Neural cell (in vitro differentiated cells): Measurements from ENCODE around the gene RAPGEF4. TPM values are rescaled to one million over a fixed set of nuclear protein-coding genes. Genes with fewer than 3 reads are reported as not detected.

Source experiments
- H2AFZ ChIP-seq: fragments of 200-600, 300-800 bp; sonication (generic), shearing (Covaris generic); 2 replicates; pipeline ENCODE4 v1.6.0; 2014; ENCODE audit warnings: low read depth, mild to moderate bottlenecking, antibody characterized with exemption, low read length, moderate library complexity
- H3F3A ChIP-seq: fragments of 200-600 bp; shearing (Covaris generic); 2 replicates; pipeline ENCODE4 v1.6.1; 2016; ENCODE audit warnings: mild to moderate bottlenecking, moderate library complexity, mixed read lengths, antibody characterized with exemption, low read length; ENCODE audit not compliant: insufficient read depth, poor library complexity, severe bottlenecking
- H3K27ac ChIP-seq: fragments of 200-600, 300-800 bp; sonication (generic), shearing (Covaris generic); 2 replicates; pipeline ENCODE4 v1.5.1; 2014; ENCODE audit warnings: mild to moderate bottlenecking, low read length, moderate library complexity
- H3K27me3 ChIP-seq: fragments of 300-800, 200-600 bp; sonication (generic), shearing (Covaris generic); 2 replicates; pipeline ENCODE4 v1.6.0; 2014; ENCODE audit warnings: mild to moderate bottlenecking, low read depth, low read length, moderate library complexity; ENCODE audit not compliant: insufficient read depth
- H3K36me3 ChIP-seq: fragments of 300-800, 200-600 bp; sonication (generic), shearing (Covaris generic); 2 replicates; pipeline ENCODE4 v1.5.1; 2014; ENCODE audit warnings: mild to moderate bottlenecking, antibody characterized with exemption, low read length, moderate library complexity; ENCODE audit not compliant: insufficient read depth
- H3K4me2 ChIP-seq: fragments of 300-800, 200-600 bp; sonication (generic), shearing (Covaris generic); 2 replicates; pipeline ENCODE4 v1.6.0; 2014; ENCODE audit warnings: mild to moderate bottlenecking, low read length
- H3K4me3 ChIP-seq: fragments of 300-800, 200-600 bp; sonication (generic), shearing (Covaris generic); 2 replicates; pipeline ENCODE4 v1.5.1; 2014; ENCODE audit warnings: mild to moderate bottlenecking, low read length, moderate library complexity
- H3K79me2 ChIP-seq: fragments of 200-600 bp; shearing (Covaris generic); replicated peaks from 2 replicates; pipeline ENCODE4 v1.6.0; 2014; ENCODE audit warnings: mild to moderate bottlenecking, low read length, moderate library complexity; ENCODE audit not compliant: insufficient read depth
- H3K9ac ChIP-seq: fragments of 300-800, 200-600 bp; sonication (generic), shearing (Covaris generic); 2 replicates; pipeline ENCODE4 v1.6.1; 2016; ENCODE audit warnings: mild to moderate bottlenecking, low read length, mixed read lengths
- H3K9me2 ChIP-seq: fragments of 200-600 bp; shearing (Covaris generic); 2 replicates; pipeline ENCODE4 v1.6.1; 2016; ENCODE audit warnings: mild to moderate bottlenecking, low read length, mixed read lengths; ENCODE audit not compliant: insufficient read depth
- H3K9me3 ChIP-seq: fragments of 200-600, 300-800 bp; sonication (generic), shearing (Covaris generic); 2 replicates; pipeline ENCODE4 v1.6.1; 2016; ENCODE audit warnings: mild to moderate bottlenecking, mixed run types, low read length, moderate library complexity, mixed read lengths
- H4K20me1 ChIP-seq: fragments of 200-600 bp; shearing (Covaris generic); 2 replicates; pipeline ENCODE4 v1.6.1; 2016; ENCODE audit warnings: mild to moderate bottlenecking, mixed run types; ENCODE audit not compliant: insufficient read depth
- CTCF ChIP-seq: fragments of 450-650 bp; IDR thresholded peaks from 2 replicates; pipeline ENCODE4 v1.5.1; 2014; ENCODE audit warnings: antibody characterized with exemption, mild to moderate bottlenecking, moderate library complexity; ENCODE audit not compliant: poor library complexity, severe bottlenecking
- EP300 ChIP-seq: fragments of 450-650 bp; conservative IDR thresholded peaks from 2 replicates; pipeline ENCODE4 v1.6.1; 2014; ENCODE audit warnings: antibody characterized with exemption, mild to moderate bottlenecking, moderate library complexity; ENCODE audit not compliant: poor library complexity, severe bottlenecking
- EZH2 ChIP-seq: fragments of 200-600, 300-800 bp; shearing (Covaris generic), sonication (generic); IDR thresholded peaks from 2 replicates; pipeline ENCODE4 v1.6.1; 2014; ENCODE audit warnings: antibody characterized with exemption, low read length, borderline replicate concordance, mild to moderate bottlenecking; ENCODE audit not compliant: insufficient read depth, poor library complexity, severe bottlenecking
- MXI1 ChIP-seq: fragments of 450-650 bp; conservative IDR thresholded peaks from 2 replicates; pipeline ENCODE4 v1.6.1; 2014; ENCODE audit warnings: antibody characterized with exemption, mild to moderate bottlenecking; ENCODE audit not compliant: poor library complexity, severe bottlenecking
- POLR2AphosphoS5 ChIP-seq: IDR thresholded peaks from 2 replicates; pipeline ENCODE4 v1.6.1; 2012
- RAD21 ChIP-seq: fragments of 450-650 bp; conservative IDR thresholded peaks from 2 replicates; pipeline ENCODE4 v1.6.1; 2014; ENCODE audit warnings: antibody characterized with exemption, mild to moderate bottlenecking, moderate library complexity
- REST ChIP-seq: IDR thresholded peaks from 2 replicates; pipeline ENCODE4 v1.6.1; 2012; ENCODE audit warnings: borderline replicate concordance
- SMC3 ChIP-seq: fragments of 450-650 bp; conservative IDR thresholded peaks from 2 replicates; pipeline ENCODE4 v1.6.1; 2014; ENCODE audit warnings: antibody characterized with exemption, mild to moderate bottlenecking, moderate library complexity; ENCODE audit not compliant: poor library complexity
- TAF1 ChIP-seq: IDR thresholded peaks from 2 replicates; pipeline ENCODE4 v1.6.1; 2012; ENCODE audit warnings: low read depth
- polyA plus RNA-seq: library from polyadenylated mRNA; depleted of rRNA; stranded (reverse); fragments of >200 nt; gene quantifications from 2 replicates; pipeline ENCODE4 v1.2.3, GENCODE V29; 2014

RAPGEF4 gene
- polyA plus RNA-seq, 1 donor from 2014 or later, result 10.4 TPM

GRCh38 chr2:172893671-172894070, 158.0 kb downstream of the RAPGEF4 start:
- Histone ChIP-seq H3F3A (no peaks in the 10 kb centered on the region), H3K36me3 (no peaks in the 10 kb centered on the region), H3K4me2 (no peak overlapping the region), H2AFZ (no peak overlapping the region), H3K4me3 (no peak overlapping the region), H3K9ac (no peak overlapping the region), H3K27me3 (no peaks in the 10 kb centered on the region), H3K9me2 (no peaks in the 10 kb centered on the region), H3K27ac (no peak overlapping the region), H4K20me1 (no peaks in the 10 kb centered on the region), H3K79me2 (no peaks in the 10 kb centered on the region), H3K9me3 (no peaks in the 10 kb centered on the region)
- TF ChIP-seq RAD21 (no peak), SMC3 (no peak), TAF1 (no peak), MXI1 (no peak), CTCF (no peak), POLR2AphosphoS5 (no peak), EP300 (no peak), EZH2 (no peak), REST (no peak)

GRCh38 chr2:172894689-172895387, 159.2 kb downstream of the RAPGEF4 start:
- no peak overlapping the region for H3K9ac ChIP-seq
- no peaks in the 10 kb centered on the region for H3F3A ChIP-seq
- no peaks in the 10 kb centered on the region for H3K79me2 ChIP-seq
- no peak overlapping the region for H3K27ac ChIP-seq
- H3K27me3 ChIP-seq, result no peaks in the 10 kb centered on the region
- no peak overlapping the region for H3K4me2 ChIP-seq
- no peaks in the 10 kb centered on the region for H4K20me1 ChIP-seq
- no peaks in the 10 kb centered on the region for H3K9me2 ChIP-seq
- H3K36me3 ChIP-seq, result no peaks in the 10 kb centered on the region
- TF ChIP-seq EZH2 (no peak), RAD21 (no peak), MXI1 (no peak)
- no peak overlapping the region for H3K4me3 ChIP-seq
- no peak overlapping the region for H2AFZ ChIP-seq
- no peaks in the 10 kb centered on the region for H3K9me3 ChIP-seq

- Histone ChIP-seq H3K79me2 (no peaks in the 10 kb centered on the region), H2AFZ (no peak overlapping the region), H3K9me2 (no peaks in the 10 kb centered on the region), H3K27me3 (no peaks in the 10 kb centered on the region), H3F3A (no peaks in the 10 kb centered on the region), H4K20me1 (no peaks in the 10 kb centered on the region), H3K4me2 (no peak overlapping the region), H3K9ac (no peak overlapping the region), H3K36me3 (no peaks in the 10 kb centered on the region), H3K4me3 (no peak overlapping the region), H3K27ac (no peak overlapping the region), H3K9me3 (no peaks in the 10 kb centered on the region)
- no peak for TF ChIP-seq EP300
- TF ChIP-seq SMC3, result no peak
- no peak for TF ChIP-seq CTCF
- no peak for TF ChIP-seq POLR2AphosphoS5
- no peak for TF ChIP-seq TAF1
- TF ChIP-seq MXI1, result no peak
- TF ChIP-seq REST, result no peak
- no peak for TF ChIP-seq RAD21
- no peak for TF ChIP-seq EZH2
These were observed 161.0 kb downstream of the RAPGEF4 start for GRCh38 chr2:172896661-172897081.
